GM19438 (cell line): ENCODE results near the gene KLK6.
A peak's percentile ranks its signal among the peaks of the same experiment; 100 is the strongest.

Experiments
- ATAC-seq: cut with Tn5 transposase; IDR thresholded peaks from one replicate; pipeline ENCODE4 v1.9.1; 2021; ENCODE audit warnings: low read depth; ENCODE audit not compliant: unreplicated experiment

The KLK6 gene

DNA sequence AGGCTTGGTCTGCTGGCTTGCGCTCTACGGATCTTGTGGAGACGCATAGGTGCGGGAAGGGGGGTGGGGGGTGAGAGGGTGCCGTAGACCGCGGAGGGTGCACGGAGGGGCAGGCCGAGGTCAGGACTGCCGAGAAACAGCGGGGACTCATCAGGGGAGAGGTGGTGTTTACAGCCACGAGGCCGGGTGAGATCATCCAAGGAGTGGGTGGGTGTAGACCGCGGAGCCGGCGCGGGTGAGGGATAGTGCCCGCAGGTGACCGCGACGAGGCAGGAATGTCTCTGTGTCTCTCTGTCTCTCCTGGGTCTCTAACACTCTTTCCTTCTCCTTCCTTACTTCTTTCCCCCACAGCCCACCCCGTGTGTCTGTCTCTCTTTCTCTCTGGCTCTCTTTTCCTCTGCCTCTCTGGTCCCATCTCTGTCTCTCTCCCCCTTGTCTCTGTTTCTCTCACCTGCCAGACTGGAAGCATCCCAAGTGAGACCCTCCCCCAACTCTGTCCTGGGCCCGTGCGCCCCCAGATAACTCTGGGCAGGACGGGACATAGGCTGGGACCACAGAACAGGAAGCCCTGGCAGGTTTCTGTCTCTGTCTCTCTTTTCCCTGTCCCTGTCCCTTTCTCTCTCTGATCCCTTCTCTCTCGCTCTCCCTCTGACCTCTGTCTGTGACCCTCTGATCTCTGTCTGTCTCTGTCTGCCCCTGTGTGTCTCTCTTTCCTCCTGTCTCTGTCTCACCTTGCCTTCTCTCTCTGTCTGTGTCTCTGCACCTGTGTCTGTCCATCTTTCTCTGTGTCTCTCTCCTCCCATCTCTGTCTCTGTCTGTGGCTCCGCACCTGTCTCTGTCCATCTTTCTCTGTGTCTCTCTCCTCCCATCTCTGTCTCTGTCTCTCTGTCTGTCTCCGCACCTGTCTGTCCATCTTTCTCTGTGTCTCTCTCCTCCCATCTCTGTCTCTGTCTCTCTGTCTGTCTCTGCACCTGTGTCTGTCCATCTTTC lies 56.4 kb downstream of the KLK6 start:
- no peak for ATAC-seq

DNA sequence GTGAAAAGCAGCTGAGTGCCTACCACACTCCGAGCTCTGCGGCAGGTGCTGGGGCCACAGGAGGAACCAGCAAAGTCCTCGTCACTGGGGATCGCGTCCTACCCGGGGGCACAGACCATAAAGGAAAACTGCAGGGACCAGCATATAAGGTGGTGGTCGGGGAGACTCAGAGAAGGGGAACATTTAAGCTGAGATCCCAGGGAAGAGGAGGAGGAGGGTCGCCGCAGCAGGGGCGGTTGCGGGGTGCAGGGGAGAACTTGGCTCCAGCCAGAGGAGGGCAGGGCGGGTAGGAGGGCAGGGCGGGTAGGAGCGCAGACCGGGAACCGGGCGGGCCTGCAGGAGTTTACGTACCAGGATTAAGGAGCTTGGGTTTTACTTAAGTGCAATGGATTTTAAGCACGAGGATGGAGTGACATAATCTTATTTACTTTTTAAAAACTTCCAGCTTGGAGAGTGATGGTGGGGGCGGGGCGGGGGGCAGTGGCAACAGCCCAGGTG lies 57.2 kb downstream of the KLK6 start:
- no peak for ATAC-seq

DNA sequence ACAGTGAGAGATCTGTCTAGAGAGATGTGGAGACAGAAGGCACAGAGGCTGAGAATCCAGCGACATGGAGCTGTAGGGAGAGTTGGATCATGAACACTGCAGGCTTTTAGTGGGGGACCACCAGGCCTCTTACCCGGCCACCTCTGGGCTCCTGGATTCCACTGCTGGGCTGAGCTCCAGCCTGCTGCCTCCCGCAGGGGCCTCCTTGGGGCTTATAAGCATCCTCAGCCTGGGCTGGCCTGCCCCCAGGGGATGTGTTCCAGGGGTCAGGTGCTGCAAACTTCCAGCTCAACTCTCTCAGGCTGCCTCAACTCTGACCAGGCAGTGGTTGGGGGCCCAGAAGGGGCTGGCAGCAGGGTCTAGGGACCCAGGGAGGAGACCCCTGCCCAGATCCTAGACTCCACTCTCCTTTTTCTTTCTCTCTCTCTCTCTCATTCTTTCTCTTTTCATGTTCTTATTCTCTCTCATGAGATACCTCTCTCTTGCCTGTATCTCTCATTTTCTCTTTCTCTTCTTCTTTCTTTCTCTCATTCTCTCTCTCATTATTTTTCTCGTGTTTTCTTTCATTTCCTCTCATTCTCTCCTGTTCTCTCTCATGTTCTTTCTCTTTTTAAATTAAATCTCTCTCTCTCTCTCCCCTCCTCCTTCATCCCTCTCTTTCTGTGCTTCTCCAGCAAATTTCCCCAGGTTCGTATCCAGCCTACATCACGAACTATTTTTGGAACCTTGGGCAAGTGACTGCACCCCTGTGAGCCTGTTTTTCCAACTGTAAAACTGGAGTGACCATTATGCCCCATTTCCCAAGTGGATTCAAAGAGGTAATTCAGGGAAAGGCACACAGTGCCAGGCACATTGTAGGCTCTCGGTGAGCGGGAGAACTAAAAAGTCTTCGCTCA lies 57.9 kb downstream of the KLK6 start, which contains the start of gene KLK4:
Gene KLK4 (minus strand): TSS at position 190 of the 896 bp plus-strand sequence. CDS start 657 bp downstream, outside the sequence.
- no peak for ATAC-seq

DNA sequence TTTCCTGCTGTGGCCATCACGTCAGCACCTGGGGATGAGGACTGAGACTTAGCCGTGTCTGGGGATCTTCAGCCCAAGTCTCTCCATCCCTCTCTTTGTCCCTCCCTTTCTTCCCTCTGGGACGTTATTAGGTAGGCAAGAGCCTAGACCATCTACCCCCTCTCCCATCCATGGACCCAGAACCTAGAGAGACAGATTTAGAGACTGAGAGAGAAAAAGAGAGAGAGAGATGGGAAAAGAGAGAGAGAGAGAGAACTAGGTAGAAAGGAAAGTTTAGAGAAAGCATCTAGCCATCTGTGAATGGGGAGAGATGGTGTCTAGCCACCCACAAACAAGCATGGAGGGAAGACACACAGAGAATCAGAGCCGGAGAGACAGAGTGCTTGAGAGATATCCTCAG lies 58.7 kb downstream of the KLK6 start:
- no peak for ATAC-seq

DNA sequence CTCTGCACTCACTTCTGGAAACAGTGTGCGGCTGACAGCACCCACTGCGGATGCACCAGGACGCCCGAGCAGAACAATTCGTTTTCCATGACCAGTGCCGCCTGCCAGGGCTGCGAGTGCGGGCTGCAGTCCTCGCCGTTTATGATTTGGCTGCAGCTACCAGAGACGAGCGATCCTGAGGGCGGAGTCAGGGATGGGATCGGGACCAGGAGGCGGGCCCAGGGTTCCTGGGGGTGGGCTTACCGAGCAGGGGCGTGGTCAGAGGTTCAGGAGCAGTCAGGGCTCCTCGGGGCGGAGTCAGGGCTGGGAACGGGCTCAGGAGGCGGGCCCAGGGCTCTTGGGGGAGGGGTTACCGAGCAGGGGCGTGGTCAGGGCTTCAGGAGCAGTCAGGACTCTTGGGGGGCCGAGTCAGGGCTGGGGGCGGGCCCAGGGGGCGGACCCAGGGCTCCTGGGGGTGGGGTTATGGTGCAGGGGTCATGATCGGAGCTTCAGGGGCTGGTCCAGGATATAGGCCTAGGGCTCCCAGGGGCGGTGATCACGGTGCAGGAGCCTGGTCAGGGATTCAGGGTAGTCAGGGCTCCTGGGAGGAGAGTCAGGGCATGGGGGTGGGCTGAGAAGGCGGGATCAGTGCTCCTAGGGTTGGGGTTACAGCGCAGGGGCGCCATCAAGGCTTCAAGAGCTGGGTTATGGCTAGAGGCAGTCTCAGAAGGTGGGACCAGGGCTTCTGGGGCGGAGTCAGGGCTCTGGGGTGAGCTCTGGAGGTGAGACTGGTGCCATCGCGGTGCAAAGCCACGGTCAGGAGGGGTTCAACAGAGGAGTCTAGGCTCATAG lies 59.9 kb downstream of the KLK6 start:
- ATAC-seq = peak; percentile 60
